Adipocyte (in vitro differentiated cells): ENCODE data around the gene INSIG1.

Experiments used
- DNase-seq: peaks from one replicate; pipeline ENCODE4 v3.0.0-alpha.2; 2015; ENCODE audit warnings: low read depth
- H3K27me3 ChIP-seq: replicated peaks from 2 replicates; pipeline ENCODE4 v1.7.0; 2013; ENCODE audit warnings: mild to moderate bottlenecking, low read length, moderate library complexity; ENCODE audit not compliant: control insufficient read depth, insufficient read depth
- H3K36me3 ChIP-seq: 2 replicates; pipeline ENCODE4 v1.7.0; 2013; ENCODE audit warnings: low read length, mild to moderate bottlenecking, moderate library complexity; ENCODE audit not compliant: control insufficient read depth, insufficient read depth, severe bottlenecking
- H3K4me1 ChIP-seq: 2 replicates; pipeline ENCODE4 v1.7.0; 2013; ENCODE audit warnings: mild to moderate bottlenecking, low read length, moderate library complexity; ENCODE audit not compliant: control insufficient read depth, insufficient read depth
- H3K4me3 ChIP-seq: 2 replicates; pipeline ENCODE4 v1.7.0; 2013; ENCODE audit warnings: mild to moderate bottlenecking, low read length, moderate library complexity
- H3K9ac ChIP-seq: 2 replicates; pipeline ENCODE4 v1.7.0; 2013; ENCODE audit warnings: mild to moderate bottlenecking, low read length, moderate library complexity
- H3K9me3 ChIP-seq: 2 replicates; pipeline ENCODE4 v1.7.0; 2013; ENCODE audit warnings: mild to moderate bottlenecking, low read length, moderate library complexity; ENCODE audit not compliant: control insufficient read depth

Gene INSIG1

DNA sequence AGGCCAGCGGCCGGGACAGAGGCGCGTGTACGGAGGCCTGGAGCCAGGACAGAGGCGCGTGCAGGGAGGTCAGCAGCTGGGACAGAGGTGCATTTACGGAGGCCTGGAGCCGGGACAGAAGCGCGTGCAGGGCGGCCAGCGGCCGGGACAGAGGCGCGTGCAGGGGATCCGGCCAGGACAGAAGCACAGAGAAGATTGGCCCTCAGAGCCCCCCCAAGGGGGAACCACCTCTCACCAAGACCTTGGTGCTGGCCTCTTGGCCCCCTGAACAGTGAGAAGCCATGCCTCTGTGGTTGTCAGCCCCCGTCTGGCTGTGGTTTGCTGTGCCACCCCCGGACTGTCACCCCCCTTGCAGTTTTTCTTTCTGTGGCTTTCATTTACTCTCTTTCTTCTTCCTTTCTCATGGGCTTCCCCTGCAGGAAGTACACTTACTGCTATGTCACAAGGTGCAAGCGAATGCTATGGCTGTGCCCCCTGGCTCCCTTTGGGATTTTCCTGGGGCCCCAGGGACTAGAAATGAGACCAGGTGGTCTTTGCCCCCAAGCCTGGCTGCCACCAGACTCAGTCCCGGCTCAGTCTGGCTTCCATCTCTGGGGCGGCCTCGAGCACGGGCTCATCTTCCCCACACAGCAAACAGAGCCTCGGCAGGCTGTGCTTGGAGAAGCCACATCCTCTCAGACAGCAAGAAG lies 41.1 kb downstream of the INSIG1 start:
- Histone ChIP-seq H3K4me3 (no peak overlapping the region), H3K36me3 (no peaks in the 10 kb centered on the region), H3K9me3 (peaks cover 8% of the 10 kb centered on the region), H3K4me1 (no peaks in the 10 kb centered on the region), H3K9ac (no peak overlapping the region), H3K27me3 (peaks cover 50% of the 10 kb centered on the region)
- no peak for DNase-seq

DNA sequence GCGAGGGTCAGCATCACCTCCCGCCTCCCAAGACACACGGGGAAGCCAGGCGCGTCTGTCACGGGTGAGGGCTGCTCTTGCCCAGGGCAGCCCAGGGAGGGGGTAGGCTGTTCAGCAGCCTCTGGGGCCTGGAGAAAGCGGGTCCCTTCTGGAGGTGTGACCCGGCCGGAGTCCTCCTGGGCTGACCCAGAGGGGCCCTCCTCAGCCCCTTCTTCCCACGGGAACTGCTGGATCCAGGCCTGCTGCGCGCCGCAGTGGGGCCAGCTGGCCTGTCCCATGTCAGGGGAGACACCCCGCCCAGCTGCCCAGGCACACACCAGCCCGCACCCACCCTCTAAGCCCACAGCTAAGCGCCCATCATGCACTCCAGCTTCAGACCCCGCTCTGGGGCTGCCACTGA lies 41.8 kb downstream of the INSIG1 start:
- Histone ChIP-seq H3K4me3 (no peak overlapping the region), H3K27me3 (peaks cover 44% of the 10 kb centered on the region)
- no peak for DNase-seq

DNA sequence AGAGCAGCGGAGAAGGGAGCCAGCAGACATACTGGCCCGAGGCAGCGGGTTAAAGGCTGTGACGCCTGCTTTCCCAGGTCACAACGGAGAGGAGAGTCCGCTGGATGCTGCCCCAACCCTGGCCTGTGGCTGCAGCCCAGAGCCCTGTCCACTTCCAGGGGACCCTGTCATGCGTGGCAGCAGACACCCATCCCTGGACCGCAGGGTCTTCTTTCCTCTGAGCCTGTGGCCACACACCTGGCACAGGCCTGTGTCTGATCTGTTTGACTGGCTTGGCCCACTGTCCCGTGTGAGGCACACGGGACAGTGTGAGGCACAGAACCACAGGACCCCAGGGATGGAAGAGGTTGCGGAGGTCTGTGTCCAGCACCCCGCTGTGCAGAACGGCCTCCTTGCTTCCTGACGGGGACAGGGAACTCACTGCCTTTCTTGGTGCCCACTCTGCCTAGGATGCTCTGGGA lies 42.4 kb downstream of the INSIG1 start:
- Histone ChIP-seq H3K4me1 (peaks cover 2% of the 10 kb centered on the region), H3K9ac (no peak overlapping the region), H3K9me3 (peaks cover 5% of the 10 kb centered on the region), H3K4me3 (no peak overlapping the region), H3K36me3 (no peaks in the 10 kb centered on the region), H3K27me3 (peaks cover 38% of the 10 kb centered on the region)
- no peak for DNase-seq

More for the DNA sequence above, 41.8 kb downstream of the INSIG1 start:
- H3K9ac ChIP-seq, result no peak overlapping the region
- H3K36me3 ChIP-seq, result no peaks in the 10 kb centered on the region
- H3K4me1 ChIP-seq, result no peaks in the 10 kb centered on the region
- H3K9me3 ChIP-seq, result peaks cover 5% of the 10 kb centered on the region

DNA sequence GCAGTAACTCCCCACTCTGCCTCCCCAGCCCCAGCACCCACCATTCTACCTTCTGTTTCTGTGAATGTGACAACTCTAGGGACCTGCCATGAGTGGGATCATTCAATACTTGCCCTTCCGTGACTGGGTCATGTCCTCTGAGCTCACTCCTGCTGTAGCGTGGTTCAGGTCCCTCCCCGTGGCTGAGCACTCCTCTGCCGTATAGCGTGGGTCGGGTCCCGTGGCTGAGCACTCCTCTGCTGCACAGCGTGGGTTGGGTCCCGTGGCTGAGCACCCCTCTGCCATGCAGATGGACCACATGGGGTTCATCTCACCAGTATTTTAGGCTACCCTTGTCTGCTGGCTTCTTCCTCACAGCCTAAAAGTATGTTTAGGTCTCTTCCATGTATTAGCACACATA lies 43.0 kb downstream of the INSIG1 start:
- Histone ChIP-seq H3K9ac (no peak overlapping the region), H3K4me3 (no peak overlapping the region), H3K27me3 (peaks cover 42% of the 10 kb centered on the region), H3K36me3 (no peaks in the 10 kb centered on the region), H3K4me1 (peaks cover 2% of the 10 kb centered on the region), H3K9me3 (peaks cover 5% of the 10 kb centered on the region)
- no peak for DNase-seq

DNA sequence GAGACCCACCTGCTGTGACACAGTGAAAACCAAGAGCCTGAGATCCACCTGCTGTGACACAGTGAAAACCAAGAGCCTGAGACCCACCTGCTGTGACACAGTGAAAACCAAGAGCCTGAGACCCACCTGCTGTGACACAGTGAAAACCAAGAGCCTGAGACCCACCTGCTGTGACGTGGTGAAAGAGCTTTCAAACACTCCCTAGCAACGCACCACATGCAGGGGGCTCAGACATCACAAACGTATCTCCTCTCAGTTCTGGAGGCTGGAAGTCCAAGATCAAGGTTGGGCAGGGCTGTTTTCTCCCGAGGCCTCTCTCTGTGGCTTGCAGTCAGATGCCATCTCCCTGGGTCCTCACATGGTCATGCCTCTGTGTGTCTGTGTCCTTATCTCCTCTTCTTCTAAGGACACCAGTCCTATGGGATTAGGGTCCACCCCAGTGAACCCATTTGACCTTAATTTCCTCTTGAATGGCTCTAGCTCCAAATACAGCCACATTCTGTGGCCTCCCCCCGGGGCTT lies 43.8 kb downstream of the INSIG1 start:
- peaks cover 38% of the 10 kb centered on the region for H3K27me3 ChIP-seq
- peaks cover 5% of the 10 kb centered on the region for H3K9me3 ChIP-seq
- no peak for DNase-seq
- H3K4me1 ChIP-seq, result peaks cover 2% of the 10 kb centered on the region
- H3K4me3 ChIP-seq, result no peak overlapping the region
- no peaks in the 10 kb centered on the region for H3K36me3 ChIP-seq
- no peak overlapping the region for H3K9ac ChIP-seq

DNA sequence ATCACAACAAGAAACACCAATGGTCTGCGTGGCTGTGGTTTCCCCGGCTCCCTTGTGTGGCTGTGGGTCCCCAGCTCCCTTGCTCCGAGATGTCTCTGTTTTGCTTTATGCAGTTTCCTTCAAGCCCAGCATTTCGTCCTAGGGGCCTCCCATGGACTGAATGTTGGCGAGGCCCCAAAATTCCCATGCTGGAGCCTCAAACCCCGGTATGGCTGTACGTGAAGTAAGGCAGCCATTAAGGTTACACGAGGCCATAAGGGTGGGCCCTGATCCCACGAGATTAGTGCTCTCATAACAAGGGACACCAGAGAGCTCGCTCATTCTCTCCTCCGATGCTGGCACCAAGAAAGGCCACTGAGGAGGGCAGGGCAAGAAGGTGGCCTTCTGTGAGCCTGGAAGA lies 44.6 kb downstream of the INSIG1 start:
- no peak overlapping the region for H3K4me3 ChIP-seq
- H3K4me1 ChIP-seq, result peaks cover 2% of the 10 kb centered on the region
- H3K9me3 ChIP-seq, result peaks cover 5% of the 10 kb centered on the region
- peaks cover 32% of the 10 kb centered on the region for H3K27me3 ChIP-seq
- H3K9ac ChIP-seq, result no peak overlapping the region
- no peak for DNase-seq
- no peaks in the 10 kb centered on the region for H3K36me3 ChIP-seq

DNA sequence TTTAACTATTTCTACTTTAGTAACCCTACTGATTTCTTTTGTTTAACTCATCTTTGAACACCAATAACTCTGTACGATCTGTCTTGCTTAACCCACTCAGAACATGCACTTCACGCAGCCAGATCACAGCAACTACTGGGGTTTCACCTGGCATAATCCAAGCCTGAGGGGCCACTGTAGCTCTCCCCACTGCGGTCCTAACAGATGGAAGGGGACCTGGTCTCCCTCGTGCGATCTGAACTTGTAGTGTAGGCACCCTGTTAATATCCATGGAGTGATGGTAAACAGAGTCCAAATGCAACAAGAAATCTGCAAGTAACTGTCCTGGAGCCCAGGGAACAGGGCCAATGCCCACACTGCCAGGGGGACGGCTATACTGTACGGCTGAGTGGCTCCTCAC lies 45.5 kb downstream of the INSIG1 start:
- Histone ChIP-seq H3K4me3 (no peak overlapping the region), H3K36me3 (no peaks in the 10 kb centered on the region), H3K9ac (no peak overlapping the region), H3K9me3 (peaks cover 5% of the 10 kb centered on the region), H3K27me3 (peaks cover 30% of the 10 kb centered on the region), H3K4me1 (peaks cover 2% of the 10 kb centered on the region)
- no peak for DNase-seq

DNA sequence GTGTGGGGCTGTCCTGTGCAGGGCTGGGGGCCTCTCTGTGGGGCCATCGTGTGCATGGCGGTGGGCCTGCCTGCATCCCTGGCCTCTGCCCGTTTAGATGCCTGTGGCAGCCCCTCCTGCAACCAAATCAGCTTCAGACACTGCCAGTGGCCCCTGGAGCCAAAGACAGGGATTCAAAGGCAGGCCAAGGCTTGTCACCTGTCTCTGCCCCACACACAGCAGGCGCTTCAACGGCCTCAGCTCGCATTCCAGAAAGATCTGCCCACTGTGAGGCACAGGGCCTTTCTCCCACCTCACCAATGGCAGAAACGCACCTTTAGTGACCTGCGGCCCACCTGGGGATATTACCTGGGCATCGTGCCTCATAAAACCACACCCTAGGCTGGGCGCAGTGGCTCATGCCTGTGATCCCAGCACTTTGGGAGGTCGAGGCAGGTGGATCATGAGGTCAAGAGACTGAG lies 46.0 kb downstream of the INSIG1 start:
- peaks cover 5% of the 10 kb centered on the region for H3K9me3 ChIP-seq
- H3K36me3 ChIP-seq, result no peaks in the 10 kb centered on the region
- no peak for DNase-seq
- no peak overlapping the region for H3K4me3 ChIP-seq
- peaks cover 28% of the 10 kb centered on the region for H3K27me3 ChIP-seq
- peaks cover 2% of the 10 kb centered on the region for H3K4me1 ChIP-seq
- no peak overlapping the region for H3K9ac ChIP-seq

DNA sequence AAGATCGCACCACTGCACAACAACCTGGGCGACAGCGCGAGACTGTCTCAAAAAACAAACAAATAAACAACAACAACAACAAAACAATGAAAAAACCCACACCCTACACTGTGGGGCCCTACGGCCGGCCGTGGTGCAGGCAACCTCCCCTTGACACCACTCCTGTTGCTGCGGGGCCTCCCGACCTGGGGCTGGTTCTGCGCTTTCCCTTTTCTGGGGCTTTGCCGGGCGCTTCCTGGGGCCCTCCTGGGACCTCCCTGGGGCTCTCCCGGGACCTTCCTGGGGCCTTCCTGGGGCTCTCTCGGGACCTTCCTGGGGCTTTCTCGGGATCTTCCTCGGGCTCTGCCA lies 46.6 kb downstream of the INSIG1 start:
- no peaks in the 10 kb centered on the region for H3K36me3 ChIP-seq
- H3K4me1 ChIP-seq, result peaks cover 2% of the 10 kb centered on the region
- H3K4me3 ChIP-seq, result no peak overlapping the region
- H3K9me3 ChIP-seq, result peaks cover 5% of the 10 kb centered on the region
- H3K27me3 ChIP-seq, result peaks cover 34% of the 10 kb centered on the region
- no peak overlapping the region for H3K9ac ChIP-seq
- DNase-seq, result no peak

DNA sequence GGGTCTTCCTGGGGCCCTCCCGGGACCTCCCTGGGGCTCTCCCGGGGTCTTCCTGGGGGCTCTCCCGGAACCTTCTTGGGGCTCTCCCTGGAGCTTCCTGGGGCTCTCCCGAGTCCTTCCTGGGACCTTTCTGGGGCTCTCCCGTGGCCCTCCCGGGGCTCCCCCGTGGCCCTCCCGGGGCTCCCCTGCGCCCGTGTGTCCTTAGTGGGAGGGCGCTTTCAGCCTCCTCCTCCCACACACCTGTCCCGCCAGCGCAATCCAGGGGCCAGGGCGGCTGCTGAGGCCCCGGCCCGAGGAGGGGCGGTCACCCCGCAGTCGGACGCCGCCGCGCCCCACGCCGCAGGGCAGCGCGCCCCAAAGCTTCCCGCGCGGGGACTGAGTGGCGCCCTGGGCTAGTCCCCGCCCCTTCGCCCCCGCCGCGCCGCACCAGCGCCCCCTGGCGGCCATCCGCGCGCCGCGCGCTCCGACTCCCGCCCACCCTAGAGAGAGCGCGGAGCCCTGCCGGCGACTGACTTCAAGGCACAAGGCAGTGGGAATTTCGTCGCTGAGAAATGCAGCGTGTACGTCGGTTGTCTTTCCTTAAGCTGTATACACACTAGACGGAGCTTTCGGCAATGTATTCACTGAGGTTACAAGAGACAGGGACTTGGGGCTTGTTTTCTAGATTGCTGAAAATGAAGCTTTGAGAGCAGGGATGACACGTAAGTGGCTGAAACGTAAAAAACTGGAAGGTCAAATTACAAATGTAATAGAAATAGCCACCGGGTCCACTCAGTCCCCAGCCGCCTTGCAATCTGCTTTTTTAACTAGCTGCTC lies 47.1 kb downstream of the INSIG1 start:
- Histone ChIP-seq H3K36me3 (no peaks in the 10 kb centered on the region), H3K9ac (peak overlapping the region; percentile 46), H3K4me1 (peaks cover 2% of the 10 kb centered on the region), H3K27me3 (peaks cover 39% of the 10 kb centered on the region), H3K4me3 (peak overlapping the region; percentile 61), H3K9me3 (peaks cover 5% of the 10 kb centered on the region)
- peak; percentile 88 for DNase-seq

DNA sequence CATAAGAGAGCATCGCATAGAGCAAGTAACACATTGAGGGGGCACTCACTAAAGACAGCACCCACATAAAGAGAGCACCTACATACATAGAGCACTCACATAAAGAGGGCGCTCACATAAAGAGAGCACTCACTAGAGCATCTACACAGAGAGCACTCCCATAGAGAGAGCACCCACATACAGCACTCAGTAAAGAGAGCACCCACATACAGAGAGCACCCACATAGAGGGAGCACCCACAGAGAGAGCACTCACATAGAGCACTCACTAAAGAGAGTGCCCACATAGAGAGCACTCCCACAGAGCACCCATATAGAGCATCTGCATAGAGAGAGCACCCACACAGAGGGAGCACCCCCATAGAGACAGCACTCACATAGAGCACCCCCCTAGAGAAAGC lies 47.8 kb downstream of the INSIG1 start:
- DNase-seq, result no peak
- no peaks in the 10 kb centered on the region for H3K36me3 ChIP-seq
- H3K9me3 ChIP-seq, result peaks cover 5% of the 10 kb centered on the region
- H3K9ac ChIP-seq, result no peak overlapping the region
- peaks cover 34% of the 10 kb centered on the region for H3K27me3 ChIP-seq
- H3K4me3 ChIP-seq, result no peak overlapping the region
- H3K4me1 ChIP-seq, result peaks cover 2% of the 10 kb centered on the region
